ENCODE results near the gene GNGT1.

- TF ChIP-seq POLR2A (IDR thresholded peaks at IDR 0.05) (no peak), CTCF (IDR thresholded peaks at IDR 0.05 in 8 of 11, conservative IDR thresholded peaks at IDR 0.05 in 3 of 11) (no peak)
Measured at GRCh38 chr7:93931655-93932054, 25.3 kb downstream of the GNGT1 start.

Measured in spleen (tissue), 7 donors.